ENCODE results near the gene TFDP1. TPM values are rescaled to one million over a fixed set of nuclear protein-coding genes. Genes with fewer than 3 reads are reported as not detected.

The TFDP1 gene
- polyA plus RNA-seq, 2 donors, result 24.2 to 50.3 TPM

- Histone ChIP-seq H3K4me3 (ENCODE audit: low read depth in 1 of 2, low read length in 2 of 2) (no peak overlapping the region), H3K9me3 (ENCODE audit: control insufficient read depth in 2 of 2, insufficient read depth in 1 of 2, low read depth in 1 of 2, low read length in 1 of 2) (peaks cover 0 to 6% of the 10 kb centered on the region in 2 donors), H3K27ac (ENCODE audit: low read depth in 2 of 2, low read length in 1 of 2) (no peak overlapping the region), H3K36me3 (ENCODE audit: control insufficient read depth in 2 of 2, insufficient read depth in 2 of 2, low read length in 1 of 2) (peaks cover 0 to 22% of the 10 kb centered on the region in 2 donors), H3K4me1 (ENCODE audit: control insufficient read depth in 2 of 2, insufficient read depth in 2 of 2, low read length in 1 of 2) (peaks cover 3 to 11% of the 10 kb centered on the region in 2 donors), H3K27me3 (ENCODE audit: control insufficient read depth in 1 of 2, insufficient read depth in 2 of 2, low read length in 2 of 2) (no peaks in the 10 kb centered on the region)
- 88 to 91% methylated on average over 14 to 21 of the region's 21 CpGs for WGBS, 2 donors
Observed at GRCh38 chr13:113542751-113543424, 41.7 kb upstream of the TFDP1 start.

GRCh38 chr13:113544071-113544891 lies 40.3 kb upstream of the TFDP1 start:
- Histone ChIP-seq H3K27ac (ENCODE audit: low read depth in 2 of 2, low read length in 1 of 2) (no peak overlapping the region), H3K4me1 (ENCODE audit: control insufficient read depth in 2 of 2, insufficient read depth in 2 of 2, low read length in 1 of 2) (peaks cover 3 to 10% of the 10 kb centered on the region in 2 donors), H3K27me3 (ENCODE audit: control insufficient read depth in 1 of 2, insufficient read depth in 2 of 2, low read length in 2 of 2) (no peaks in the 10 kb centered on the region), H3K9me3 (ENCODE audit: control insufficient read depth in 2 of 2, insufficient read depth in 1 of 2, low read depth in 1 of 2, low read length in 1 of 2) (peaks cover 0 to 6% of the 10 kb centered on the region in 2 donors), H3K4me3 (ENCODE audit: low read depth in 1 of 2, low read length in 2 of 2) (no peak overlapping the region), H3K36me3 (ENCODE audit: control insufficient read depth in 2 of 2, insufficient read depth in 2 of 2, low read length in 1 of 2) (peaks cover 0 to 30% of the 10 kb centered on the region in 2 donors)
- WGBS, 2 donors, result 83 to 93% methylated on average over 37 of the region's 37 CpGs

- H3K4me3 ChIP-seq (ENCODE audit: low read depth in 1 of 2, low read length in 2 of 2), result no peak overlapping the region
- 94 to 95% methylated on average over 10 of the region's 10 CpGs for WGBS, 2 donors
- H3K27me3 ChIP-seq (ENCODE audit: control insufficient read depth in 1 of 2, insufficient read depth in 2 of 2, low read length in 2 of 2), result no peaks in the 10 kb centered on the region
- H3K9me3 ChIP-seq (ENCODE audit: control insufficient read depth in 2 of 2, insufficient read depth in 1 of 2, low read depth in 1 of 2, low read length in 1 of 2), result peaks cover 0 to 6% of the 10 kb centered on the region in 2 donors
- no peak overlapping the region for H3K27ac ChIP-seq (ENCODE audit: low read depth in 2 of 2, low read length in 1 of 2)
- peaks cover 0 to 27% of the 10 kb centered on the region in 2 donors for H3K36me3 ChIP-seq (ENCODE audit: control insufficient read depth in 2 of 2, insufficient read depth in 2 of 2, low read length in 1 of 2)
- peaks cover 3 to 10% of the 10 kb centered on the region in 2 donors for H3K4me1 ChIP-seq (ENCODE audit: control insufficient read depth in 2 of 2, insufficient read depth in 2 of 2, low read length in 1 of 2)
Observed at GRCh38 chr13:113544896-113545295, 39.7 kb upstream of the TFDP1 start.

- H3K9me3 ChIP-seq (ENCODE audit: control insufficient read depth in 2 of 2, insufficient read depth in 1 of 2, low read depth in 1 of 2, low read length in 1 of 2), result peaks cover 0 to 6% of the 10 kb centered on the region in 2 donors
- no peaks in the 10 kb centered on the region for H3K27me3 ChIP-seq (ENCODE audit: control insufficient read depth in 1 of 2, insufficient read depth in 2 of 2, low read length in 2 of 2)
- WGBS, 2 donors, result 65 to 68% methylated on average over 5 of the region's 5 CpGs
- peaks cover 0 to 28% of the 10 kb centered on the region in 2 donors for H3K36me3 ChIP-seq (ENCODE audit: control insufficient read depth in 2 of 2, insufficient read depth in 2 of 2, low read length in 1 of 2)
- H3K4me1 ChIP-seq (ENCODE audit: control insufficient read depth in 2 of 2, insufficient read depth in 2 of 2, low read length in 1 of 2), result peaks cover 3 to 10% of the 10 kb centered on the region in 2 donors
- H3K27ac ChIP-seq (ENCODE audit: low read depth in 2 of 2, low read length in 1 of 2), result no peak overlapping the region
- no peak overlapping the region for H3K4me3 ChIP-seq (ENCODE audit: low read depth in 1 of 2, low read length in 2 of 2)
Observed at GRCh38 chr13:113545455-113545930, 39.1 kb upstream of the TFDP1 start.

- Histone ChIP-seq H3K36me3 (ENCODE audit: control insufficient read depth in 2 of 2, insufficient read depth in 2 of 2, low read length in 1 of 2) (peaks cover 0 to 28% of the 10 kb centered on the region in 2 donors), H3K27ac (ENCODE audit: low read depth in 2 of 2, low read length in 1 of 2) (peak overlapping the region in 1 of 2 donors; percentile 12), H3K9me3 (ENCODE audit: control insufficient read depth in 2 of 2, insufficient read depth in 1 of 2, low read depth in 1 of 2, low read length in 1 of 2) (peaks cover 0 to 4% of the 10 kb centered on the region in 2 donors), H3K4me1 (ENCODE audit: control insufficient read depth in 2 of 2, insufficient read depth in 2 of 2, low read length in 1 of 2) (peaks cover 3 to 10% of the 10 kb centered on the region in 2 donors), H3K4me3 (ENCODE audit: low read depth in 1 of 2, low read length in 2 of 2) (no peak overlapping the region), H3K27me3 (ENCODE audit: control insufficient read depth in 1 of 2, insufficient read depth in 2 of 2, low read length in 2 of 2) (no peaks in the 10 kb centered on the region)
- WGBS, 2 donors, result 81 to 91% methylated on average over 20 to 22 of the region's 22 CpGs
Observed at GRCh38 chr13:113545931-113546516, 38.5 kb upstream of the TFDP1 start.

GRCh38 chr13:113546571-113547237 lies 37.8 kb upstream of the TFDP1 start:
- 72 to 73% methylated on average over 19 of the region's 19 CpGs for WGBS, 2 donors
- no peaks in the 10 kb centered on the region for H3K27me3 ChIP-seq (ENCODE audit: control insufficient read depth in 1 of 2, insufficient read depth in 2 of 2, low read length in 2 of 2)

GRCh38 chr13:113547238-113547971 lies 37.1 kb upstream of the TFDP1 start:
- H3K4me1 ChIP-seq (ENCODE audit: control insufficient read depth in 2 of 2, insufficient read depth in 2 of 2, low read length in 1 of 2), result peaks cover 3 to 10% of the 10 kb centered on the region in 2 donors
- no peaks in the 10 kb centered on the region for H3K27me3 ChIP-seq (ENCODE audit: control insufficient read depth in 1 of 2, insufficient read depth in 2 of 2, low read length in 2 of 2)
- WGBS, 2 donors, result 82 to 88% methylated on average over 27 of the region's 27 CpGs
- H3K4me3 ChIP-seq (ENCODE audit: low read depth in 1 of 2, low read length in 2 of 2), result no peak overlapping the region
- H3K9me3 ChIP-seq (ENCODE audit: control insufficient read depth in 2 of 2, insufficient read depth in 1 of 2, low read depth in 1 of 2, low read length in 1 of 2), result no peaks in the 10 kb centered on the region
- peak overlapping the region in 1 of 2 donors; percentile 44 for H3K27ac ChIP-seq (ENCODE audit: low read depth in 2 of 2, low read length in 1 of 2)
- H3K36me3 ChIP-seq (ENCODE audit: control insufficient read depth in 2 of 2, insufficient read depth in 2 of 2, low read length in 1 of 2), result peaks cover 0 to 33% of the 10 kb centered on the region in 2 donors

More at GRCh38 chr13:113546571-113547237, 37.8 kb upstream of the TFDP1 start:
- Histone ChIP-seq H3K4me1 (ENCODE audit: control insufficient read depth in 2 of 2, insufficient read depth in 2 of 2, low read length in 1 of 2) (peaks cover 3 to 10% of the 10 kb centered on the region in 2 donors), H3K36me3 (ENCODE audit: control insufficient read depth in 2 of 2, insufficient read depth in 2 of 2, low read length in 1 of 2) (peaks cover 0 to 29% of the 10 kb centered on the region in 2 donors), H3K9me3 (ENCODE audit: control insufficient read depth in 2 of 2, insufficient read depth in 1 of 2, low read depth in 1 of 2, low read length in 1 of 2) (no peaks in the 10 kb centered on the region), H3K27ac (ENCODE audit: low read depth in 2 of 2, low read length in 1 of 2) (peak overlapping the region in 1 of 2 donors; percentile 44), H3K4me3 (ENCODE audit: low read depth in 1 of 2, low read length in 2 of 2) (no peak overlapping the region)

- no peaks in the 10 kb centered on the region for H3K9me3 ChIP-seq (ENCODE audit: control insufficient read depth in 2 of 2, insufficient read depth in 1 of 2, low read depth in 1 of 2, low read length in 1 of 2)
- peaks cover 3 to 10% of the 10 kb centered on the region in 2 donors for H3K4me1 ChIP-seq (ENCODE audit: control insufficient read depth in 2 of 2, insufficient read depth in 2 of 2, low read length in 1 of 2)
- H3K4me3 ChIP-seq (ENCODE audit: low read depth in 1 of 2, low read length in 2 of 2), result no peak overlapping the region
- WGBS, 2 donors, result 87 to 92% methylated on average over 32 of the region's 32 CpGs
- no peak overlapping the region for H3K27ac ChIP-seq (ENCODE audit: low read depth in 2 of 2, low read length in 1 of 2)
- no peaks in the 10 kb centered on the region for H3K27me3 ChIP-seq (ENCODE audit: control insufficient read depth in 1 of 2, insufficient read depth in 2 of 2, low read length in 2 of 2)
- peaks cover 0 to 33% of the 10 kb centered on the region in 2 donors for H3K36me3 ChIP-seq (ENCODE audit: control insufficient read depth in 2 of 2, insufficient read depth in 2 of 2, low read length in 1 of 2)
Observed at GRCh38 chr13:113548171-113548641, 36.3 kb upstream of the TFDP1 start.
